Epidermal melanocyte (primary cell): ENCODE results near the gene BICRA.

Experiments used
- DNase-seq: peaks from one replicate; pipeline ENCODE4 v3.0.0; 2011; ENCODE audit warnings: low spot score; ENCODE audit not compliant: insufficient read length

Gene BICRA

GRCh38 chr19:47693489-47693888, 84.6 kb downstream of the BICRA start:
- no peak for DNase-seq

GRCh38 chr19:47693903-47694302, 85.0 kb downstream of the BICRA start:
- DNase-seq = no peak

GRCh38 chr19:47694466-47695273, 85.7 kb downstream of the BICRA start:
- no peak for DNase-seq

- DNase-seq = no peak
Observed at GRCh38 chr19:47695533-47696262, 86.8 kb downstream of the BICRA start.

- no peak for DNase-seq
Observed at GRCh38 chr19:47696635-47697034, 87.7 kb downstream of the BICRA start.

GRCh38 chr19:47697863-47698609, 89.1 kb downstream of the BICRA start:
- DNase-seq = peak; percentile 87

- DNase-seq = no peak
Observed at GRCh38 chr19:47698631-47699359, 89.9 kb downstream of the BICRA start.

GRCh38 chr19:47699360-47699917, 90.5 kb downstream of the BICRA start:
- DNase-seq = peak; percentile 76

GRCh38 chr19:47700934-47701716, 92.2 kb downstream of the BICRA start:
- no peak for DNase-seq

GRCh38 chr19:47701717-47702552, 93.0 kb downstream of the BICRA start:
- no peak for DNase-seq

- DNase-seq = no peak
Observed at GRCh38 chr19:47702671-47703070, 93.7 kb downstream of the BICRA start.

GRCh38 chr19:47703301-47703700, 94.4 kb downstream of the BICRA start:
- DNase-seq = no peak

- DNase-seq = no peak
Observed at GRCh38 chr19:47704024-47704423, 95.1 kb downstream of the BICRA start.

GRCh38 chr19:47704656-47705055, 95.7 kb downstream of the BICRA start:
- DNase-seq = no peak

- no peak for DNase-seq
Observed at GRCh38 chr19:47707135-47707925, 98.4 kb downstream of the BICRA start.

- no peak for DNase-seq
Observed at GRCh38 chr19:47711652-47712242, 102.8 kb downstream of the BICRA start.

- no peak for DNase-seq
Observed at GRCh38 chr19:47713046-47714021, 104.4 kb downstream of the BICRA start, which contains the start of gene EHD2. TSS of gene EHD2 (plus strand) at chr19:47713422. CDS start at chr19:47716613, 3,191 bp downstream.
